Activated gamma-delta T cell treated with Interleukin-2 at 50 U/mL for 16 hours (primary cell): Measurements from ENCODE around the gene CTDSPL.

Experiments used
- DNase-seq: peaks from one replicate; pipeline ENCODE4 v3.0.0-alpha.2; 2020

CTDSPL gene

DNA sequence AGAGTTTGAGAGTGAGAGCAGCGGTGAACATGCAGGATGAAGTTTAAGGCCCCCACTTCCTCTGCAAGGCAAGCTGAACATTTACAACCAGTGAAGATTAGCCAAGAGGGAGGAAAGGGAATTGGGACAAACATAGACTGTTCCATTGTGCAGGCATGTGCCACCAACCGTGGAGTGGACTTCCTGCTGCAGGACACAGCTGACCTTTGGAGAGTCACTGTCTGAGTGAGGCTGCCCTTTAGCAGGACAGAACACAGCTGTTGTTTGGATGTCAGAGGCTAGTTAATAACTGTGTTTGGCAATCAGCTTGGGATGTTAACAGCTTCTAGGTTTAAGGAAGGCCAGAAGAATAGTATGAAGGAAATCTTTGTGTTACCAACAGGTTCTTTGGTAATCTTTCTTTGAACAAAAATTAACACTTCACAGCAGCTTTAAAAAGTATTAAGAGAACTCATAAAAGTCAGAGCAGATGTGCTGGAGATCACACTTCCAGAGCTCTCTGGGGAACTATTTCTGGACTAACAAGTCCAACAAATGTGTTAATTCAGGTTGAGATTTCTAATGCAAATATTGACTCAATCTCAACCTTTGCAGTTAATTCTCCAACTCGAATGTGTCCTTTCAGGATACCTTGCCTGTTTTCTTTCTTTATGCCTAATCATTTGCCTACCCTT lies 31.4 kb downstream of the CTDSPL start:
- DNase-seq: no peak

DNA sequence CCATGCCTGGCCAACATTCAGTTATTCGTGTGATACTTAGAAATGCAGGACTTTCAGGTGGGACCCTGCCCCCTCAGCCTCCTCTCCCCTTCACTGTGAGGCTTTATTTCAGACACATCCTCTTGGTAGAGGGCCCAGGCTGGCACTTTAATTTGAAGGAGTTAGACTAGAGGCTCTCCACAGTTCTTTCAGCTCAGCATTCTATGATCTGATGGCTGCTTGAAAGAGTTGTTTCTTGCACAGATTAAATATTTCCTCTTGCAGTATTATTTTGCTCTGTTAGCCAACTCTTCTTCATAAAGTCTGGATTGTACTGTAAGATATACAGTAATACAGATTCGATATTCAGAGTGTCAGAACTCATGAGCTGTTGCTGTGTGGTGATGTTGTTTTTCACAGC lies 35.1 kb downstream of the CTDSPL start:
- DNase-seq: no peak

DNA sequence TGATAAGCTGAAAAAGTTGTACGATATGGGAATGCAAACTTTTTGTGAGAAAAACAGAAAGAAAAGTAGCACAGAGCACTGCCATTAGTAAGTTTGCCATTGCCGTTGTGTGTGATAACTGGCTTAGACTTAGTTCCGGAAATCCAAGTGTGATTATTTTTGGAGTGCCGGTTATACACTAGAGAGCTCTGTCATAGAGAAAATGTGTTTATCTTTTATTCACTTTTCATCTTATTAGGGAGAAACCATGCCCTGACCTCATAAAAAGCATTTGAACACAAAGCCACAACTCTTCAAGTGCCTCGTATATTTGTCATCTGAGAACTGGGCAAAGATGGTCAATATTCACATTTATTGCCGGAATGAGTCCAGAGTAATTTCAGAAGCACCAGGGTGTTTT lies 36.1 kb downstream of the CTDSPL start:
- DNase-seq: no peak

DNA sequence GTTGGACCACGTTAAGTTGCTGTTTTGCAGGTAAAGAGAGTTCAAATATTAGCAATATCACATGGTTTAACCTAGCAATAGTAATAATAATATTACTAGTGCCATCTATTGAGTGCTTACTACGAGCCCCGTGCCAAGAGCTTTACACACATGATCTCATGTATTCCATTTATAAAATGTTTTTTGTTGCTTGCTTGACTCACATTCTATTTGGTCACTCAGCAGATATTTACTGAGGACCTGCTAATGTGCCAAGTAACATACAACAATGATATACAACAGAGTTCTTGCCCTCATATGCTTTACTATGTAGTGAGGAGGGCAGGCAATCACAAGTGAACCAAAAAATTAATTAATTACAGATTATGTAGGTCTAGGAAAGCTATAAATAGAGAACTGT lies 36.7 kb downstream of the CTDSPL start:
- no peak for DNase-seq

DNA sequence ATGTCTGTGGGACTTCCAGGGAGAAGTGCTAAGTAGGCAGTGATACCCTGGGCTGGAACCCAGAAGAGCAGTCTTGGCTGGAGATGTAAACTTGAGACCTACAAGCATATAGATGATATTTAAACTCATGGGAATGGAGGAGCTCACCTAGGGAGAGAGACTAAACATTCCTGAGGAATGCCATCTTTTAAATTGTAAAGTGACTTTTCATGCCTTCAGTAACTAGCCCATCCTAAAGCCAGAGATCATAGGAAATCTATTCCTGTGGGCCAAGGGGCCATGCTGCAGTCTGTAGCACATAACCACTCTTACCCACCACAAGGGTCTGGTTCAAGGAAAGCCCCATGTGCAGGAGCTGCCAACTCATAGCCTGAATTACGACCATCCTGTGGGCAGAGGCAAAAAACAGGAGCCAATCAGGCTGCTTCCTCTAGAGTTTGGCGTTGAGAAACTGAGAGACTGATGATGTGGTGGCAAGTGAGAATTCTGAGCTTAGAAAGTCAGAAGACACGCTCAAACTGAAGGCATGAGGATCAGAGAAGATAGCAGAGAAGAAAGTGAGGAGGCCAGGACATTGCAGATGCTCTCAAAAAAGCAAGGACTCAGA lies 37.5 kb downstream of the CTDSPL start:
- DNase-seq: no peak

DNA sequence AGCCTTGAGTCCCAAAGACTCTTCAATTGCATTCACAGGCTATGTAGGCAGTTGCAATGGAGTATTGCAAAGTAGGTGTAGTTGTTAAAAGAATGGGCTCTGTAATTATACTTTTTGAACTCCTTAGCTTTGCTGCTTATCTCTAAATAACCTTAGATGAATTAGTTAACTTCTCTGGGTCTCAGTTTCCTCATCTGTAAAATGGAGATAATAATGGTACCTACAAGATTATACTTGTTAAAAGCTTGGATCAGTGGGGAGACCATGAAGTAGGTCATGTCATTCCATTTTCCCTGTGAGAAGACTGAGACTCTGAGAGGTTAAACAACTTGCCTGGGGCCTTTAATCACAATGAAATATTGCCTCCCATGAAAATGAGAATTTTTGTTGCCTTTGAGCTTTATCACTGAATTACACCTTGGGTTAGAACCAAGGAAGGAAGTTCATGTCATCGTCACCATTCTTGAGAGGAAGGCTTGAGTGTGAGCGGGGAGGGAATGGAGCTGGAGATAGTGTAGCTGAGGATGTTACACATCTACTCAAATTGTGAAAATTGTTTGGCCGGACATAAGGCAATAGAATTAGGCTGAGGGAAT lies 38.1 kb downstream of the CTDSPL start:
- no peak for DNase-seq

DNA sequence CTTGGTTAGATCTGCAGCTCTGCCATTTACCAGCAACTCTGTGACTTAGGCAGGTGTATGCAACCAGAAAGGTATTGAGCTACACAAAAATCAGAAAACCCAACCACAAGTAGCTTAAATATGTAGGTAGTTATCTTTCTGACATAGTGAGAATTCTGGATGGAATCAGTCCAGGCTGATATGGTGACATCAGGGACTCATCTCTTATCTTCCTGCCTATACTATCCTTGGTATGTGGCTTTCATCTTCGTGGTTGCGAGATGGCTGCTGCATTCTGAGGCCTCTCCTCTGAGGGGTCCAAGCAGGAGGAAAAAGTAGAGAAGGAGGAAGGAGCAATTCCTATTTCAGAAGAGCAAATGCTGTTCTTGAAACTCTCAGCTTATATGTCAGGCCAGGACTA lies 40.0 kb downstream of the CTDSPL start:
- DNase-seq: no peak

DNA sequence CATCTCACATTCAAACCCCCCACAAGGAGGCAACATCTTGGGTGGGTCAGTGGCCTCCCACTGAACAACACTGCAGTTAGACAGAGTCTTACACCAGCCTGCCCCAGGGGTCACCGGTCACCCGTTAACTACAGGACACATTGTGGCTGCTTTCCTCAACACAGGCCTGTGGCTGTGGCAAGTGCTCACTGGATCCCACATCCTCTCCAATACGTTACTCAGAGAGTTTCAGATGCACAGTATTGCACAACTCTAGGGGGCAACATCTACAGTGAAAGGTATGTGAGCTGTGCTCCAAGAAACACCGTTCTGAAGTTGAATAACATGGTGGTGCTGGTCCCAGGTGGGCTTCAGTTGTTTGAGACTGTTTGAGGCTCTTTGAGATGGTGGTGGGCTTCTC lies 41.0 kb downstream of the CTDSPL start:
- DNase-seq: no peak

DNA sequence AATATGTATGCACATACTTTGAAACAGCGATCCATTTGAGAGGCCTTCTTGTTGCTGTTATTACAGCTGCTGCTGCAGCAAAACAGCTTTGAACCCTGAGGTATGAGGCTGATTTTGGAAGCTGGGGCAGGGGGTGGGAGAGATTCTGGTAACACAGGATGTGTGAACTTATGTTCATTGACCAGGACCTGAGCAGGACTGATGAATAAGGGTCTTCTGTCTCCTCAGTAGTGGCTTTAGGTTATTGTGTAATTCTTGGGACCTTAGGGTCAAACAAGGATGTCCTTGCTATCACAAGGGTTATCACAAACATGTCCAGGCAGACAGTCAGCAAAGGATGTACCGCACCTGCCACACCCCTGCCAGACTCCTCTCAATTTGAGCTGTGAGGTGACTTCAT lies 41.6 kb downstream of the CTDSPL start:
- DNase-seq: no peak

DNA sequence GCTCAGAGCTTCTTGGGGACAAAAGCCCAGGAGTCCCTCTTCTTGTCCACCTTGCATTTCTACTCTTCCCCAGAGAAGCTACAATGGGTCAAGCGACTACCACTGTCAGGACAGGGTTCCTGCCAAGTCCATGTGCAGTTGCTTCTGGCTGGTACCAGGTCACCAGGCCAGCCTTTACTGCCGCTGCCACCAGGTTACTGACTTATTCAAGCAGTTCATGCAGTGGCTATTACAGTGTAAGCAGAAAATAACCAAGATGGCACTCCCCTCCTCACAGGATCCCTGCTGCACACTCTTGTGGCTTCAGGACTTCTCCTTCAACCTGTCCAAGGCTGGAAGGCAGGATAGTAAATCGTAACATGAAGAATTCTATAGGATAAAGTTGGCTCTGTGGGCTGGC lies 42.1 kb downstream of the CTDSPL start:
- DNase-seq: no peak

DNA sequence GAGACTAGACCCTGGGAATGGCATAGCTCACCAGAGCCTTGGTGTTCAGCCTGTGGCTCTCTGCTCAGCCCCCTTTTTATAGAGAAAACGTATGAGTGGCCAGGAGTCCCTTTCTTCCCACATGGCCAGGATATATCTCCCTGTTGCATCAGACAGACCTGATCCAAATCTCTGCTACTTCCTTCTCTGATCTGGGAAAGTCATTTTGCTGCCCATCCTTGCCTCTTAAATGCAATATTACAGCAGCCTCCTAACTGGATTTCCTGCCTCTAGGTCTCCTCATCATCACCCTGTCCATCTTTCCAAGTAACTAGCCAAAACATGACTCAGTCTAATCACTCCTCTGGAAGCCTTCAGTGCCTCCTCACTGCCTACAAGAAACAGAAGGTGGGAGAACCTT lies 42.9 kb downstream of the CTDSPL start:
- no peak for DNase-seq

DNA sequence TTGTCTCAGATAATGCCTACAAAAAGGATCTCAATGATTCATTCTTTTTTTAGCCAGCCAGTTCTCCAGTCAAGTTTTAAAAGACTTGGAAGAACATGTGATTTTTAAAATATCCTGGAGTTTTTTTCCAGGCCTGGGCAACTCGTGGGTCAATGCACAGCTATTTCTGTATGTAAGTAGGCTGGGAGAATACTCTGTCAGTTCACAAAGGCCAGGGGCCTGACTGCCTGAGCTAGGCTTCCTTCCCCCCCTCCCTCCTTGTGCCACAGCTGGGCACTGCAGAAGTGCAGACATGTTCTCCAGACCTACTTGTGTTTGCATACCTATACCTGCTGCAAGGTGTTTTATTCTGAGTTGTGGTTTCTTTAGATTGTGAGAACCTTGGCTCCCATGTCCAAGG lies 43.7 kb downstream of the CTDSPL start:
- no peak for DNase-seq

DNA sequence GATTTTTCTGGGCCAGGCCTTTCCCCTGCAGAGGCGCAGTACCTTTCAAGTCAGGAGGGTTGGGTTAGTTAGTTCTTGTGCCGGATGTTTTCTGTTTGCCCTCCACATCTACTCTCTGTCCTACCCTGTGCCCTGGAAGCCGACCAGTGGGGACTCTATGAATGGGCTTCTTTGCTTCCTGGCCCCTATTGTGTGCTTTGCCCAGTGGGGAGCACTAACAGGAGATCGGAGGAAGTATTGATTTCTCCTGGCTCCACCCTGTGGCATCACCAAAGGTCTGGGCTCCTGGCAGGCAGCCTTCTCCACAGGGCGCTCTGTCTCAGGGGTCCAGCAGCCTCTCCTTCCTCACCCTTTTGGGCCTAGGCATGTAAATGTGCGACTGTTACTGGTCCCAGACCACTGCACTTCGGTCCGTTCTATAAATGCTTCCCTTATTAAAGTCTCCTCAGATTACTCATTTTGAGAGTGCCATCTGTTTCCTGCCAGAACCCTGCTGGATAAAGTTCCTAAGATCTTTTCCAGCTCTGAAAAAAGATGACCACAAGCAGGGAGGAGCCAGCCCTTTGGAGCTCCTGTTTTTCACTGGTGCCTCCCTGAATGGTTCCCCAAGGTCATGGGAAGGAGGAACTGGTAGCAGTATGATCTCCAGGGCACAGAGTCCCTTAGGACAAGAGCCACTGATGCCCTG lies 44.5 kb downstream of the CTDSPL start:
- no peak for DNase-seq

DNA sequence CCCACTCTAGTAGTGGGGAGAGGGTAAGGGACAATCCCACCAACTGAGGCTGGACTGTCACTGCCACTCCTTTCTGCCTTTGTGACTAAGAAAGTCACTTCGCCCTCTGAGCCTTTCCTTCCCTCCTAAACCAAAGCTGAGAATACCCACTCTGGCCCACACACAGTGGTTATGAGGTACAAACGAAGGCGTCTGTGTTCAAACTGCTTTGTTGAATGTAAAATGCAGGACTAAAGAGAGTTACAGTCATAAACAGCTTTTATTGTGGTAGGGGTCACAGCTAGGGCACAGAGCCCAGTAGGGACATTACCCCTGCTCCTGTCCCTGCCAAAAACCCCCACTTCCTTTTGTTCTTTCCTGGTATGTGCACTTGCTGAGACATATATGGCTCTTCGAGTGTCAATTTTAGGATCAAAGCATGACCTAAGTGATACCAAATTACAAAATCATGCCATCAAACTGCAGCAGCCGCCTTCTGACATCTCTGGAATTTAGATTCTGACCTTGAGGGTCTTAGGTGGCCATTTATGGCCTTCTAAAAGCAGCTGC lies 45.1 kb downstream of the CTDSPL start:
- no peak for DNase-seq

DNA sequence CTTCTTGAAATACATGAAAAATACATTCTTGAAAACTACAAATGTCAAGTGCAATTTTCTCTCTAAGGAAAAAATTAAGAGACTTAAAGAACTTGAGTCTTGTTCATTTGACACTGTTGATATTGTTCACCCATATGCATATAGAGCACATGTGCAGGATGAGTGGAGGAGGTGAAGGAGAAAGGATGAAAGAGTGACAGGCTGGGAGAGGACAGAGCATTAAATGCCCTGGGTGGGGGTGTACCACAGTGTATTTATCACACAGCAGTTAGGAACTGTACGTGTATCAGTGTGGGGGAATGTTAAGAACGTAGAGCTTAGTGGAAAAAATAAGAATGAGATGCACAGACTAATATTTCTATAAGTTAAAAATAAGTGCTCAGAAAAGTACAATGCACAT lies 45.7 kb downstream of the CTDSPL start:
- no peak for DNase-seq

DNA sequence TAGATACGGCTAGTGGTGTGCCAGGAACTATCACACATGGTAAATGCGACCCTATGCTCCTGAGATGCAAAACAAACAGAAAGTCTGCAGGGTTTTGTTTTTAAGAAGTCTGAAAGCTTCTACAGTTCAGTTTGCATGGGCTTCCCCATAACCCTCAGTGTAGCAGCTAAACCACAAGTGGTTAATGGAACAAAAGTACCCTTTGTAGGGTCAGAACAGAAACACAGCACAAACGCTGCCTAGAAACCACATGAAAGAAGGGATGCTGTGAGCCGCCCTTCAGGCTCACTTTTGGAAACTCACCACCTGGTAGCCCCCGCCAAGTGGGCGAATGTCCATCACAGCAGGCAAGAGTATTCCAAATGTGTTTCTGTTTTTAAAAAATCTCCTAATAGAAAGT lies 46.2 kb downstream of the CTDSPL start:
- no peak for DNase-seq

DNA sequence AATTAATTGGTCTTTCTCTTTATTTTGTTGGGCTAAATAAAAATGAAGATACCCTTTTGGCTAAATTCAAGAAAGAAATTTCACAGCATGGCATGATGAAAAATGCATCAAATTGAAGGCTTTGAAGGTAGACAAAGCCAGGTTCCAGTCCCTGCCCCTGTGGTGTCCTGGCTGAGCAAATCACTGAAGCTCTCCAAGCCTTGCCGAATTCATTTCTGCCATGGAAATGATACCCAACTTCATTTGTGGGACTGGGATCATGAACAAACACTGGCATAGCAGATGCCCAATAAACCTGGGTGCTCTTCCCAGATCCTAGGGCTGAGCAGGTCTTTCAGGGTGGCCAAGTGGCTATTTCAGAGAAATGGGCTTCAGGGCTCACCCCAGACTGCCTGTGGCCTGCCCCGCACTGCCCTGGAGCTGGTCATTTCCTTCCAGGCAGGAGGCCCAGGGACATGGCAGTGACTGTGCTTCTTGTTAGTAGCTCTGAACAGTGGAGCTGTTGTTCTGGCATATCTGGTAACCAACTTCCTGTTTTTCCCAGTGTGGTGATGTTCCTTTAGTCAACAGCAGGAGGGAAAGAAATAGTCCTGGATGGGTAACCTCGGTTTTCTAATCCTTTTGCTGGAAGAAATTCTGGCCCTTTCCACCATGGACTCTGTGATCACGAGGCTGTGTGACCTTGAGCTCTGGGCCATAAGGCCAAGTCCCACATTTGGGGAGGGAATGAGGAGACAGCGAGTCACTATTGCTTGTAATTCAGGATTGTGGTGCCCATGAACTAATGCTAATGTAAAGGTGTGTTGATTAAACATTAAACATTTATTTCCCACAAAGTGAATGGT lies 47.6 kb downstream of the CTDSPL start:
- DNase-seq: no peak

DNA sequence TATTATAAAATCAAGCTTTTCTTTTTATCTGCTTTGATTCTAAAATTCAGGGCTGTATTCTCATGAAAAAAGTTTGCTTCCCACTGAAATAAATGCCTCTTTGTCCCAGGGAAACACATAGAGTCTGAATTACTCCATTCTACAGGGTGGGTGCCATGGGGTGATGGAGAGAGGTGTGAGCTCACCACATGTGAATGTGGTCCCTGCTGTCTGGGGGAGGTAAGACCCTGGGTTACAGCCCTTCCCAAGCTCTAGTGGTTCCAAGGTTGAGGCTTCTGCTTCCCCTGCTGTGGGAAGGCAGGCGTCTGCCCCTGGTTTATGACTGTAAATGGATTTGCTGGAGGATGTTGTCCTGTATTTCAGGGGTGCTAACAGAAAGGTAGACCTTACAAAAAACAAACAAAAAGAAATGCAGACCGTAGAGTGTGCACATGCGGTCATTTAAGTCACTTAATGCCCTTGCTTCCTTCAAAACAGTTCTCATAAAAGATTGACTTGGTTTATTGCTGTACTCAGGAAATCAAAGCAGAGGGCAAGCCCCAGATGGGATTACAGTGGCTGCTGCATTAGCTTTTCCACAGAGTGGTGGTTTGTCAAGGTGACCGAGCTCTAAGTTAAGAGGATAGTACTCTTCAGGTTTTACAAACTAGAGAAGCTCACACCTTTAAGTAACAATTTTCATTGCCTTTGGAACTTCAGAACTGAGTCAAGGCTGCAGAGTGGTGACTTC lies 49.2 kb downstream of the CTDSPL start:
- DNase-seq: no peak

DNA sequence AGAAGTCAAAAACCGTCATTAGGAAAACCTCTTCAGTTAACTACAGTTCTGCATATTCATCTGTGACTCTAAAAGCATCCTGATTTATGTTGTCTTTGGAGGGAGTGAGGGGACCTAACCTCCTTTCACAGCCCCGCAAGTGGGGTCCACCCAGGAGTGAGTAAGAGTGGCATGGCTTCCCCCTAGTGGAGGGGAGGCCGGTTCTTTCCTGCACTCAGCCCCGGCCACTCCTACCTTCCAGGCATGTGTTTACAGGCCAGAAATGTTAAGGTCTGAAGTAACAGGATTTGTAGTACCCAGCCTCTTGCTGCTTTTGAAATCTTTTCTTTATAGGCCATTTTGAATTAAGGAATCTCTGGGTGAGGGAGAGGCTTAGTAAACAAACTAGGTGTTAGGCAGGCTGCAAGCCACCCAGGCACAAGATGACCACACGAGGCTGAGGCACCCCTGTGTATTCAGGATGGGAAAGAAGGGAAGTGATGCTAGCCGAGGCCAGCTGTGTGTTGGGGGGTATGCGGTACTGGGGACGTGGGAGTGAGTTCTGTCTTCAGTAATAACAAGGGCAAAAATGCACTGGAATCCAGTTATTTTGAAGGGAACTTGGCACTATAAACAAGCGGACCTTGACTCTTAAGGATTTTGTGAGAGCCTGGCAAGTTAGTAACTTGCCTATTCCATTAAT lies 50.5 kb downstream of the CTDSPL start:
- no peak for DNase-seq

DNA sequence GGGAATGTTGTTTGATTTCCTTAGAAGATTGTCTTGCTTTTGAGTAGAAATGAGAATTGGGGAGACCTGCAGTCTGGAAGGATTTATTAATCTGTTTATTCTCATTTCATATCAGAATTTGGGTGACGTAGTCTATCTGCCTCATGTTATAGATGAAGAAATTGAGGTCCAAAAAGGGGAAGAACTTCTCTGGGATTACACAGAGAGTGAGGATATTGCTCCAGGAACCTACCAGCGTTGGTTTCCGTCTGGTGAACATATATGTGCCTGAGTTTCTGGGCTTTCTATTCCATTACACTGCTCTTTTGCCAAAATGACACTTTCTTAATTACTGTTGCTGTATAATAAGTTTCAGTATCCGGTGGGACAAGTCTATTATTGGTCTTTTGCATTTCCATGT lies 51.8 kb downstream of the CTDSPL start:
- DNase-seq: no peak

DNA sequence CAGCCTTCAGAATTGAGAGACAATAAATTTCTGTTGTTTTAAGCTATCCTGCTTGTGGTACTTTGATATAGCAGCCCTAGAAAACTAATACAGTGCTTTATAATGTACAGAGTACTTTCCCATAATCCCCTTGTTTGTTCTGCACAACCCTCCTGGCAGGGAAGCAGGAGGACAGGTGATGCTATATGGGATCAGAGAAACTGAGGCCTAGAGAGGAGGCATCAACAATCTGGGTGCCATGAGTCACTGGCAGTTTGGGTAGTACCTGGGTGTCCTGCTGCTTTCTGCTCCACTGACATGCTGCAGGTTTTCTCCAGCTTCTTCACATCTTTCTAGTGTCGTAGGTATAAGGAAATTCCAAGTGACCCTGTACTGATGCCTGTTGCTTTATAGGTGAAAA lies 55.0 kb downstream of the CTDSPL start:
- no peak for DNase-seq

DNA sequence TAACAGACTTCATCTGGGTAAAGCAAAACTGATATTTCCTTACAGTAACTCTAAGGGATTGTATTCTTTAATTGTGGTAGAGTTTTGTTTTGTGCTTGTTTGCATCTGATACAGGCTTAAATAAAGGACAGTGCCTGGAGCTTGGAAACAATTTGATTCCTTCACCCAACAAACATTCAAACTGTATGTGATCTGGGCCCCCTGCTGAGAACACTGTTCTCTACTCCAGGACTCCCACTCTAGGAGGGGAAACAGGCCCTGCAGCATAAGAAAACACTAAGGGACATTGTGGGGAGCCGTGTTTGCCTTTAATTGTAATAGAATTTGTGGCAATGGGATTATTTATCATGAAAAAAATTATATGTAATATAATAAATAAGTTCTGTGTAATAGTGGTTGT lies 56.9 kb downstream of the CTDSPL start:
- DNase-seq: no peak
